AG09309 (cell line): Measurements from ENCODE around the gene ARPC1A.
A peak's percentile ranks its signal among the peaks of the same experiment; 100 is the strongest.
"Not testable (repeated sequence)": the region's sequence is repeated elsewhere in the genome, so short reads cannot be mapped to it uniquely, and the experiment has no call there.

ENCODE experiments used
- DNase-seq: peaks from one replicate; pipeline ENCODE4 v3.0.0-alpha.2; 2010; ENCODE audit warnings: low read depth
- H3K4me3 ChIP-seq: 2 replicates; pipeline ENCODE4 v1.5.1; 2011; ENCODE audit warnings: mild to moderate bottlenecking, low read depth, low read length, moderate library complexity; ENCODE audit not compliant: control insufficient read depth
- CTCF ChIP-seq: IDR thresholded peaks from 2 replicates; pipeline ENCODE4 v1.5.1; 2011; ENCODE audit warnings: mild to moderate bottlenecking, low read depth, low read length, inconsistent platforms; ENCODE audit not compliant: insufficient read depth, control insufficient read depth; ENCODE audit errors: missing control alignments

The ARPC1A gene

GRCh38 chr7:99375070-99375807 lies 49.5 kb downstream of the ARPC1A start:
- H3K4me3 ChIP-seq, result peak overlapping the region; percentile 90
- DNase-seq, result no peak

DNA sequence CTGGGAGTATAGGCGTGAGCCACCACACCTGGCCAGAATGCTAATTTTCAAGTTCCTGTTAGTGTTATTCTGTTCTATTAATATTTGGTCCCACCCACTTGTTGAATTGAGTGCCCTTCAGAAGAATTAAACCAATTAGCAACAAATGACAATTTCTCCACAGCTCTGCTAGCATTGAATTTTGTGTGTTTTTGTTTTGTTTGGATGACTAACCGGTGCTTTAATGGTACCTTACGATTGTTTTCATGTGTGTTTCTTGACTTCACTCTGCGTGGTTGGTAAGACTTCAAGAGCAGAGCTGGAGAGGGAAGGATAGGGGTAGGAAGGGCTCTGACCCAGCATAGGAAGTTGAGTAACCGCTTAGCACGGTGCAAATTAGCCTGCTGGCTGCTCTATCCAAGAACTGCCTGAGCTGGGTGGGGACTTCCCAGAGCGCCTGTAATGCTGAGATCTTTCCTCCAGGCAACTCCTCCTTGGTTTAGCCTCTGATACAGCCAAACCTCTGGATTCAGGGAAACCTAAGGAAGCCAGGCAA lies 53.4 kb downstream of the ARPC1A start:
- DNase-seq, result peak; percentile 91
- no peak overlapping the region for H3K4me3 ChIP-seq
- no peak for TF ChIP-seq CTCF

More at GRCh38 chr7:99375070-99375807, 49.5 kb downstream of the ARPC1A start:
- no peak for TF ChIP-seq CTCF

GRCh38 chr7:99379693-99380031 lies 54.0 kb downstream of the ARPC1A start:
- peak overlapping the region; percentile 8; the same call in 1 of the 2 replicates for H3K4me3 ChIP-seq
- not testable (repeated sequence) for DNase-seq

DNA sequence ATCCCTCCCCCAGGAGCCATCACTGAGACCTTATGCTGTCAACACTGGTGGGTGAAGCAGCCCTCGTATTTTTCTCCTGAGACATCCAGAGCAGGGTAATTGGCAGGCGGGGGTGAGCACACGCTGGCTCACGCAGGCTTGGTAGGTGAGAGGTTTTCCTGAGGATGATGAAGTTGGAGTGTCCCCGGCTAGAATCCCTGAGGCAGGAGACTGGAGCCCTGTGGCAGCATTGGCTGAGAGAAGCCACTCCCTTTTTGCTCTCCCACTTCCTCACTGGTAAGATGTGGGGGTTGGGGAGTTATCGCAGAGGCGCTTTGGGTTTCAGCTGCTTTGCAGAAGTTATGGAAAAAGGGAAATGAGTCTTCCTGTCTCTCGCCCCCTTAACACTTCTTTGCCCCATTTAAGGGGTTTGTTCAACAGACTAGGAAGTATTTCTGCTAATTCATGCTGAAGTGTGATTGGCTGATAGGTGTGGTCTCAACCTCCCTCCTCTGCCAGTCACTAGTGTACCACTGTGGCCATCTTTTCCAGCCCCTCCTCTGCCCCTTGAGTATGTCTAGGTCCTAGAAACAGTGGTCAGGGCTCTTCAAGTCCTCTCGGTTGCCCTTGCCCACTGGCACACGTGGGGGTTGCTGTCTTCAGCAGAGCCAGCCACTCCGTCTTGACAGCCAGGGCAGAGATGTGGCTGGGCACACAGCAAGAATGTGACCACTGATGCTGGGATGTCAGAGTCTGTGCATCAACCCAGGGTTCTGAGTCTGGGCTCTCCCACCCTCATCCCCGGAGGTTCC lies 54.5 kb downstream of the ARPC1A start:
- no peak for DNase-seq
- H3K4me3 ChIP-seq, result no peak overlapping the region; the same call in 1 of the 2 replicates
- no peak for TF ChIP-seq CTCF

DNA sequence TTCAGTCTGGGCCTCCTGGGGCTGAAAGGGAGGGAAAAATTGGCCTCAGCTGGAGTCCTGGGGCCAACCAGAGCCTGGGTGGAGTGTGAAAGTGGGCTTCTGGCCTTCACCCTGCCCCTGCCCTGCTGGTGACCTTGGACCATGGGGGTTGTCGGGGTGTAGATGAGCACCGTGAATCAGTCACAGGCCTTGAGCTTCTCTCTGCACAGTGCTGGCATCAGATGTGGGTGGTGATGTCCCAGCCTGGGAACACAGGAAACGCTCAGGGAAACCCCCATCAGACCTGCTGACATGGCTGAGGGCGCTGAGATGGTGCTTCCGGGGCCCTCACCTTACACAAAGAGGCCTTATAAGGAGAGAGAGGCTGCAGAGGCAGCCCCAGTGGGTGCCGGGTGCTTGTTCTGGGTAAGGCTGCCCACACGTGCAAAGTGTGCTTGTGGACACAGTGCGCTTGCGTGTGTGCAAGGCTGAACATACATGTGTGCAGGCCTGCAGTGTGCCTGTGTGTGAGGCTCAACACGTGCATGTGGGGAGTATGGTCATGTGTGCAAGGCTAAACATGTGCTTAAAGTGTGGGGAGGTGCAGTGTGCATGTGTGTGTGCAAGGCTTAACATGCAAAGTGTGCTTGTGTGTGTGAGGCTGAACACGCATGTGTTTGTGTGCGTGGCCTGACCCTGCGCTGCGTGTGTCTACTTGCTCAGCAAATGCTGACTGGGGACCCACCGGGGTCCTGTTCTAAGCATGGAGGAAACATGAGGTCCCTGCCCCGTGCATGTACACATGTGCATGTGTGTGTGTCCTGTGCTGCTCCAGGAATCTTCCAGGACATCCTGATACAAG lies 55.3 kb downstream of the ARPC1A start:
- no peak overlapping the region for H3K4me3 ChIP-seq
- no peak for TF ChIP-seq CTCF
- DNase-seq, result no peak

- no peak for TF ChIP-seq CTCF
- no peak overlapping the region for H3K4me3 ChIP-seq
- DNase-seq, result no peak
These were observed 56.0 kb downstream of the ARPC1A start for GRCh38 chr7:99381664-99382075.

DNA sequence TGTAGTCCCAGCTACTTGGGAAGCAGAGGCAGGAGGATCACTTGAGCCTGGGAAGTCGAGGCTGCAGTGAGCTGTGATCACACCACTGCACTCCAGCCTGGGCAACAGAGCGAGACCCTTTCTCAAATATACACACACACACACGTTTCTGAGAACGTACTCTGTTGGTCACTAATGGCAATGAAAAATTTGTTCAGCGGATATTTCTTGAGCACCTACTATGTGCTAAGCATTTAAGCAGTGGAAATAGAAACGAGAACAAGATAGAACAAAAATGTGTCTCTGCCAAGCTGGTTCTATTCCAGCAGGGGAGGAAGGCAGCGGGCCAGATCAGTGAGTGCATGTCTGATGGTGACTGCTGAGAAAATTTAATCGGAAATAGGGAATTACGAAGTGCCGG lies 57.5 kb downstream of the ARPC1A start:
- DNase-seq, result no peak
- no peak for TF ChIP-seq CTCF
- no peak overlapping the region for H3K4me3 ChIP-seq
